ENCODE measurements around the gene RESP18.

GRCh38 chr2:219287580-219288265, 44.8 kb downstream of the RESP18 start:
- TF ChIP-seq REST (IDR thresholded peaks at IDR 0.05; ENCODE audit: low read depth) (no peak), CTCF (IDR thresholded peaks at IDR 0.05 in 2 of 3, conservative IDR thresholded peaks at IDR 0.05 in 1 of 3; ENCODE audit: borderline replicate concordance in 1 of 3, insufficient read depth in 1 of 3, low read depth in 2 of 3, low read length in 2 of 3) (no peak), POLR2A (IDR thresholded peaks at IDR 0.05; ENCODE audit: borderline replicate concordance, extremely low read depth, insufficient read depth, insufficient read length) (no peak), EZH2phosphoT487 (IDR thresholded peaks at IDR 0.05; ENCODE audit: borderline replicate concordance) (no peak), SRF (IDR thresholded peaks at IDR 0.05; ENCODE audit: low read depth) (no peak), POLR2AphosphoS5 (IDR thresholded peaks at IDR 0.05; ENCODE audit: low read depth, low read length) (no peak), TCF7L2 (IDR thresholded peaks at IDR 0.05; ENCODE audit: borderline replicate concordance, extremely low read depth, insufficient read depth, insufficient read length) (no peak), ZFX (IDR thresholded peaks at IDR 0.05) (no peak), EGR1 (IDR thresholded peaks at IDR 0.05; ENCODE audit: low read depth) (no peak)
